ENCODE measurements around the gene UMAD1. TPM values are rescaled to one million over a fixed set of nuclear protein-coding genes. Genes with fewer than 3 reads are reported as not detected.

Gene UMAD1
- total RNA-seq, 4 donors from 2014 or later, result 9.4 to 17.8 (median 12.1) TPM

GRCh38 chr7:7868572-7868899 lies 228.0 kb downstream of the UMAD1 start:
- TF ChIP-seq CTCF (IDR thresholded peaks at IDR 0.05; ENCODE audit: low read depth), result no peak

GRCh38 chr7:7869036-7869435 lies 228.5 kb downstream of the UMAD1 start:
- TF ChIP-seq CTCF (IDR thresholded peaks at IDR 0.05; ENCODE audit: low read depth), result no peak

DNA sequence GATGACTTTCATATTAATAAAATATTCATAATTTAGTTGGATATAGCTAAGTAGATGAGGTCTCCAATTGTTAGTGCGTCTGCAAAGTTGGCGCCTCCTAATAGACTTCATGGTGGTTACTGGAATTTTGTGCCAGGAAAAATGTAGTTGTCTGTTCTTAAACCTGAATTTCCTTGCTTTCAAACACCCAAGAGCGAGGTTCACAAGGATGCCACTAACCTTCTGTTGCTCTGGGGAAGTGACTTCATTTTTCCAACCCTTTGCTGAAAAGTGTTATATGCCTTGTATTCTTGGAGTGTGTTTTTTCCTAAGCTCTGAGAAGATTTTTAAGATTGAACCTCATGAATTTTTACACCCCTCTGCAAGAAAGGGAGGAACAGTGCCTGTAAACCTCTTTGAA lies 229.1 kb downstream of the UMAD1 start:
- TF ChIP-seq CTCF (IDR thresholded peaks at IDR 0.05; ENCODE audit: low read depth), result no peak

DNA sequence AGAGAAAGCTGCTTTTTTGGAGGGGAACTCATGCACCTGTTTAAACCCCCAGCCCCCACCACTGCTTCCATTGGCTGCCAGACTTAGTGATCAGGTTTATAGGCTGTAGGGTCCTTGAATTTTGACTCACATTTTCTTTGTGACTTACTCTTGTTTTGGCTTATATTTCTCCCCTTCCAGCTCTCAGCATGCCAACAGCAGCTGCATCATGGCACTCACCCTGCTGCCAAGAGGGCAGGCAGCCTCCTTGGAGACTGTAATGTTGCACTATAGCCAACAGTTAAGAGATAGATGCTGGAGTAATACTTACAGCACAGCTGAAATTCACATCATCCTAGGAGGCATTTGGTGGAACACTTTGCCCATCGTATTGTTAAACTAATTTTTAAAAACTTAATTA lies 230.0 kb downstream of the UMAD1 start:
- TF ChIP-seq CTCF (IDR thresholded peaks at IDR 0.05; ENCODE audit: low read depth), result no peak

DNA sequence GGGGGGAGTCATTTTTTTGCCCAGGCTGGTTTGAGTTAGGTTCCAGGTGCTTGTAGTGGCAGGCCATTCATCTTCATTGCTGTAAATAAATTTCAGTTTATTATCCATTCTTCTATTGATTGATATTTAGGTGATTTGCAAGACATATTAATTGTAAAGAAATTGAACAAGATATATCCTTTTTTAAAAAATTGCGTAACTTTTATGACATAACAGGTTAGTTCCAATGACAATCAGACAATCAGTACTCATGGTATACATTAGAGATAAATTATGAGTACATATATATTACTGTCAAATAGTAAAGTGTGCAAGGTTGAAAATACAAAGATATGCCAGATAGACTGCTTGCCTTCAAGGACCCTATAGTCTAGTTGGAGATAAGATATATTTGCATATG lies 235.9 kb downstream of the UMAD1 start:
- no peak for TF ChIP-seq CTCF (IDR thresholded peaks at IDR 0.05; ENCODE audit: low read depth)

GRCh38 chr7:7881581-7881980 lies 241.0 kb downstream of the UMAD1 start:
- no peak for TF ChIP-seq CTCF (IDR thresholded peaks at IDR 0.05; ENCODE audit: low read depth)

DNA sequence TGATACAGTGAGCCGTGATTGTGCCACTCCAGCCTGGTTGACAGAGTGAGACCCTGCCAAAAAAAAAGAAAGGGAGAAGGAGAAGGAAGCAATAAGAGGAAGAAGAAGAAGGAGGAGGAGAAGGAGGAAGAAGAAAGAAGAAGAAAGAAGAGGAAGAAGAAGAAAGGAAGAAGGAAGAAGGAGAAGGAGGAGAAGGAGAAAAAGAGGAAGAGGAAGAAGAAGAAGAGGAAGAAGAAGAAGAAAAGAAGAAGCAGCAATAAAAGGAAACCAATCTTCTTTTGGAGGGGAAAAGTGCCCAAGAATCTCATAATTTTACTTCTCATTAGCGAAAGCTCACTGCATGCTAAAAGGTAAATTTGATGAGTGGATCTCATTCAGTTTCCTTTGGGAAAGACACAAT lies 242.3 kb downstream of the UMAD1 start:
- TF ChIP-seq CTCF (IDR thresholded peaks at IDR 0.05; ENCODE audit: low read depth), result no peak

GRCh38 chr7:7883394-7883793 lies 242.8 kb downstream of the UMAD1 start:
- TF ChIP-seq CTCF (IDR thresholded peaks at IDR 0.05; ENCODE audit: low read depth), result no peak
